CD4-positive, alpha-beta T cell (primary cell): ENCODE data around the gene SPG7. TPM values are rescaled to one million over a fixed set of nuclear protein-coding genes. Genes with fewer than 3 reads are reported as not detected.

Experiments used
- ATAC-seq: fragments of 200-7000 bp; cut with Tn5 transposase; one replicate; pipeline ENCODE4 v1.10.0; 2022; ENCODE audit warnings: mild to moderate bottlenecking; ENCODE audit not compliant: poor library complexity
- CTCF ChIA-PET: fragments of 350-600 bp; sonication (Branson Sonifier 250); formaldehyde crosslinking; loops from one replicate; lab custom pipeline; 2021; ENCODE audit warnings: antibody characterized with exemption, inconsistent platforms; lab: Charles Lee
- POLR2A ChIA-PET: fragments of 350-600 bp; sonication (Branson Sonifier 250); formaldehyde crosslinking; loops from one replicate; lab custom pipeline; 2021; ENCODE audit warnings: antibody characterized with exemption, inconsistent platforms; lab: Charles Lee
- DNase-seq, 14 experiments: peaks; one replicate each; pipeline ENCODE4 v3.0.0-alpha.2; 2013 to 2020; ENCODE audit warnings: mixed read lengths in 2 of 14
- H3K27ac ChIP-seq, 2 donors: one replicate each; pipeline versions ENCODE4 v1.5.1 to v1.7.0; 2013; ENCODE audit warnings: low read length in 2 of 2, low read depth in 1 of 2, mild to moderate bottlenecking in 1 of 2
- H3K27me3 ChIP-seq, 2 experiments: 1 replicate in 1 of 2; 2 replicates in 1 of 2; pipeline versions ENCODE4 v1.6.1 to v1.7.0; 2013; ENCODE audit warnings: low read length in 2 of 2, control low read depth in 1 of 2, mild to moderate bottlenecking in 1 of 2, moderate library complexity in 1 of 2; ENCODE audit not compliant: insufficient read depth in 2 of 2, control insufficient read depth in 1 of 2
- H3K36me3 ChIP-seq: one replicate; pipeline ENCODE4 v1.6.1; 2013; ENCODE audit warnings: low read length, control low read depth; ENCODE audit not compliant: insufficient read depth
- H3K4me1 ChIP-seq: one replicate; pipeline ENCODE4 v1.6.1; 2013; ENCODE audit warnings: low read length, control low read depth; ENCODE audit not compliant: insufficient read depth
- H3K4me3 ChIP-seq: one replicate; pipeline ENCODE4 v1.5.1; 2013; ENCODE audit warnings: mild to moderate bottlenecking, low read length, moderate library complexity
- H3K9me3 ChIP-seq, 2 experiments: 1 replicate in 1 of 2; 2 replicates in 1 of 2; pipeline versions ENCODE4 v1.6.1 to v1.7.0; 2013; ENCODE audit warnings: low read length in 2 of 2, mild to moderate bottlenecking in 2 of 2, control low read depth in 1 of 2, moderate library complexity in 1 of 2; ENCODE audit not compliant: control insufficient read depth in 1 of 2, insufficient read depth in 1 of 2
- H3K27ac Mint-ChIP-seq: one replicate; pipeline ENCODE4 v1.8.0; 2020; ENCODE audit warnings: mixed read lengths
- H3K27me3 Mint-ChIP-seq: one replicate; pipeline ENCODE4 v1.8.0; 2021; ENCODE audit warnings: mixed read lengths
- H3K36me3 Mint-ChIP-seq: one replicate; pipeline ENCODE4 v1.8.0; 2021; ENCODE audit warnings: low read depth, mixed read lengths
- H3K4me1 Mint-ChIP-seq: one replicate; pipeline ENCODE4 v1.8.0; 2021; ENCODE audit warnings: low read depth, mixed read lengths
- H3K4me3 Mint-ChIP-seq: one replicate; pipeline ENCODE4 v1.8.0; 2020; ENCODE audit warnings: mild to moderate bottlenecking, mixed read lengths
- H3K9me3 Mint-ChIP-seq: one replicate; pipeline ENCODE4 v1.8.0; 2020; ENCODE audit warnings: mixed read lengths
- intact Hi-C, 2 experiments: fragments of 100-400 bp; cut with DNase I in 1 of 2; cut with micrococcal nuclease in 1 of 2; formaldehyde crosslinking; loops; one replicate each; pipeline versions ENCODE4 v1.15.1 to v1.9.0; 2023 to 2025; cut with DNase I, micrococcal nuclease
- total RNA-seq, 174 experiments: library from RNA in 2 of 174; stranded (reverse) in 2 of 174; gene quantifications; one replicate each; pipeline ENCODE4 v1.2.3 and lab custom pipeline; 2021 to 2026
- TF ChIP-seq, protein P1 (sequence below): fragments of 200-600 bp; IDR thresholded peaks from one replicate; pipeline ENCODE4 v1.8.0; 2022; ENCODE audit warnings: antibody characterized with exemption, mild to moderate bottlenecking

Gene SPG7
- total RNA-seq, 2 experiments from 2014 or later, result 163 to 167 TPM

DNA sequence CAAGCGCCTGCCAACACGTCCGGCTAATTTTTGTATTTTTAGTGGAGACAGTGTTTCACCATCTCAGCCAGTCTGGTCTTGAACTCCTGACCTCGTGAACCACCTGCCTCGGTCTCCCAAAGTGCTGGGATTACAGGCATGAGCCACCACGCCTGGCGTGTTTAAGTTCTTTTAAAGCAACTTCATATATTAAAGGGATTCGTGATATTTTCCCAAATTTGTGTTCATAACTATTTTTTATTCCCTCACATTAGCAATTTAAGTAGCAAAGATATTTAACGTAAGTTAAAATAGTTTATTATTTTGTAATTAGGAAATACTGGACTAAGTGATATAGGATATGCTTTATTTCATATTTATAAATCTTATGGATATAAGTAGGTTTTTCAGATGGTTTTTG is 4.2 kb downstream of the SPG7 start:
- H3K4me3 ChIP-seq, result no peak overlapping the region
- peaks cover 19% of the 10 kb centered on the region for H3K4me1 ChIP-seq
- no peak overlapping the region for H3K27ac Mint-ChIP-seq
- no peaks in the 10 kb centered on the region for H3K27me3 ChIP-seq
- ATAC-seq, result no peak
- no peak overlapping the region for H3K4me3 Mint-ChIP-seq
- no peaks in the 10 kb centered on the region for H3K9me3 Mint-ChIP-seq
- intact Hi-C loops, result no loop called here
- CTCF ChIA-PET, result no interaction called here
- H3K36me3 ChIP-seq, result peaks cover 54% of the 10 kb centered on the region
- H3K27ac ChIP-seq, result no peak overlapping the region
- no peaks in the 10 kb centered on the region for H3K9me3 ChIP-seq
- no peaks in the 10 kb centered on the region for H3K27me3 Mint-ChIP-seq
- no peak for DNase-seq
- POLR2A ChIA-PET, result no interaction called here
- peaks cover 21% of the 10 kb centered on the region for H3K4me1 Mint-ChIP-seq
- peaks cover 46% of the 10 kb centered on the region for H3K36me3 Mint-ChIP-seq
- TF ChIP-seq, protein P1, sequence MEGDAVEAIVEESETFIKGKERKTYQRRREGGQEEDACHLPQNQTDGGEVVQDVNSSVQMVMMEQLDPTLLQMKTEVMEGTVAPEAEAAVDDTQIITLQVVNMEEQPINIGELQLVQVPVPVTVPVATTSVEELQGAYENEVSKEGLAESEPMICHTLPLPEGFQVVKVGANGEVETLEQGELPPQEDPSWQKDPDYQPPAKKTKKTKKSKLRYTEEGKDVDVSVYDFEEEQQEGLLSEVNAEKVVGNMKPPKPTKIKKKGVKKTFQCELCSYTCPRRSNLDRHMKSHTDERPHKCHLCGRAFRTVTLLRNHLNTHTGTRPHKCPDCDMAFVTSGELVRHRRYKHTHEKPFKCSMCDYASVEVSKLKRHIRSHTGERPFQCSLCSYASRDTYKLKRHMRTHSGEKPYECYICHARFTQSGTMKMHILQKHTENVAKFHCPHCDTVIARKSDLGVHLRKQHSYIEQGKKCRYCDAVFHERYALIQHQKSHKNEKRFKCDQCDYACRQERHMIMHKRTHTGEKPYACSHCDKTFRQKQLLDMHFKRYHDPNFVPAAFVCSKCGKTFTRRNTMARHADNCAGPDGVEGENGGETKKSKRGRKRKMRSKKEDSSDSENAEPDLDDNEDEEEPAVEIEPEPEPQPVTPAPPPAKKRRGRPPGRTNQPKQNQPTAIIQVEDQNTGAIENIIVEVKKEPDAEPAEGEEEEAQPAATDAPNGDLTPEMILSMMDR, result no peak

- H3K4me3 ChIP-seq, result no peak overlapping the region
- POLR2A ChIA-PET, result interaction anchor here (0.7 kb wide), 1 partner anchor 181 kb away, joined by 3 read pairs; no protein-coding TSS in a partner anchor
- DNase-seq, result no peak
- no peaks in the 10 kb centered on the region for H3K9me3 ChIP-seq
- no peaks in the 10 kb centered on the region for H3K27me3 Mint-ChIP-seq
- H3K27ac Mint-ChIP-seq, result no peak overlapping the region
- H3K27ac ChIP-seq, result no peak overlapping the region
- TF ChIP-seq, protein P1, result no peak
- H3K36me3 Mint-ChIP-seq, result peaks cover 66% of the 10 kb centered on the region
- CTCF ChIA-PET, result no interaction called here
- H3K4me1 ChIP-seq, result no peaks in the 10 kb centered on the region
- no peaks in the 10 kb centered on the region for H3K9me3 Mint-ChIP-seq
- intact Hi-C loops, result no loop called here
- no peak overlapping the region for H3K4me3 Mint-ChIP-seq
- peaks cover 5% of the 10 kb centered on the region for H3K4me1 Mint-ChIP-seq
- peaks cover 66% of the 10 kb centered on the region for H3K36me3 ChIP-seq
- ATAC-seq, result no peak
- no peaks in the 10 kb centered on the region for H3K27me3 ChIP-seq
Measured at GRCh38 chr16:89517128-89517527, 8.9 kb downstream of the SPG7 start.

GRCh38 chr16:89519881-89520280 is 11.7 kb downstream of the SPG7 start:
- H3K36me3 Mint-ChIP-seq, result peaks cover 71% of the 10 kb centered on the region
- no peak for ATAC-seq
- POLR2A ChIA-PET, result no interaction called here

More at GRCh38 chr16:89519881-89520280, 11.7 kb downstream of the SPG7 start:
- no peak for DNase-seq
- Histone ChIP-seq H3K4me1 (no peaks in the 10 kb centered on the region), H3K27ac (no peak overlapping the region), H3K9me3 (no peaks in the 10 kb centered on the region), H3K4me3 (no peak overlapping the region), H3K27me3 (no peaks in the 10 kb centered on the region), H3K36me3 (peaks cover 75% of the 10 kb centered on the region)
- intact Hi-C loops, result no loop called here
- no peak overlapping the region for H3K4me3 Mint-ChIP-seq
- H3K27ac Mint-ChIP-seq, result no peak overlapping the region
- TF ChIP-seq, protein P1, result no peak
- peaks cover 5% of the 10 kb centered on the region for H3K4me1 Mint-ChIP-seq
- CTCF ChIA-PET, result no interaction called here
- no peaks in the 10 kb centered on the region for H3K9me3 Mint-ChIP-seq
- H3K27me3 Mint-ChIP-seq, result no peaks in the 10 kb centered on the region
